ENCODE results near the gene RASSF8.

The RASSF8 gene

DNA sequence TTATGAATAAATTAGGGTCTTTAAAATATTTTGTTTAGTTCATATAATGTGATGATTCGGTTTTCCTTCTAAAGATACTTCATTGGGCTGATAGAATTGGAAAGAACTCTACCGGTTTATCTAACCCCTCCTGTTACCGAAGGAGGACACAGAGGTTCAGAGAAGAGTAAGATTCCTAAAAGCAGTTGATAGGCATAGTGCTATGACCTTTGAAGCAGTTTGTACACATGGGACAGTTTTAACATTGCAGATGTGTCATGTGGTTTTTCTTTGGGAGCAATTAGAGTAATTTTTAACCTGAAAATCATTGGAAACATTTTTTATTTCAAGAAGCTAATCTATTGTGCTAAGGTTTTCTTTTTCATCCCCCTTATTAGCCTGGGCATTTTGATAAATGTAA is 103.5 kb downstream of the RASSF8 start:
- no peak for DNase-seq

DNA sequence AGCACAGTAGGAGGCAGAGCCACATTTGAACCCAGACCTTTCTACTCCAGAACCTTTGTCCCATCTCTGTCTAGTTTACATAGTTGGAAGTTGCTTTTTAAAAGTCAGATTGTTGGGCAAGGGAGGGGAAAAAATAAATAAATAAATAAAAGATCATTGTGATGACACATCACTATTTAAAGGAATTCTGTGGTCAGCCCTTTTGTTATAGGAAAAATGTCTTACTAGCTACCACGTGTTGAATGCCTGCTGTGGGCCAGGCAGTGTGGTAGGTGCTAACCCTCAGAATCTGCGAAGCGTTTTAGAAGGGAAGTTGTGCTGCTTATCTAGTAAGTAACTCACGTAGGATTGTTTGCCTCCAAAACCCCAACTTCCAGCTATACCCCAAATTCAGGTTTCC is 104.1 kb downstream of the RASSF8 start:
- DNase-seq = no peak

DNA sequence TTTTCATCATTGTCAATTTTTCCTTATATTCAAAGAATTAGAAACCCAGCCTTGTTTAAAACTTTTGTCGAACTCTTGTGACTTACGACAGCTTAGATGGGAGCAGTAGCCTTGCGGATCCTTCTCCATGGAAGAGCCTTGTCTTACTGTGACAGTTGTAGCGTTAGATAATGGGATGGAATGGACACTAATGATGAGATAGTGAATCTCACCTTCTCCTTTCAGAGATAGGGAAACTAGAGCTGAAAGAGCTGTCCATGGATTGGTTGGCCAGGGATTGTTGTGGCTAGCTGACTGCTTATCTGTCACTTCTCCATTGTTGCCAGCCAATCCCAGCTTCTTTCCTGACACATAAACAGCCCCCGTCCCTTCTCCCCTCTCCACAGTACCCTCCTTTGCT is 107.0 kb downstream of the RASSF8 start:
- DNase-seq = no peak

DNA sequence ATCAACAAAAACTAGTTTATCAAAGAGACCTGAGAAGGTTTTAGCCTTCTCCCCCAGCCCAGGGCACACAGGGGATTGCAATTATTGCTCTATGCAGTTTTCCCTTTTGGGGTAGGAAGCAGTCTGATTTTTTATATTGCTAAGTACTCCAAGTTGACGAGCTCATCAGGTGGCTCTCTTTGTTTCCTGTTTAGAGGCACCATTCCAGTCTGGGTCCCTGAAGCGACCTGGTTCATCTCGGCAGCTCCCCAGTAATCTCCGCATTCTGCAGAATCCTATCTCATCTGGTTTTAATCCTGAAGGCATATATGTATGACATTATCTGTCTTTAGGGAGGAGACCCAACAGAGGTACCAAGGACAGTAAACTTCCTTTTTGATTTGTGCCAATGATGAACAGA is 110.0 kb downstream of the RASSF8 start:
- no peak for DNase-seq

DNA sequence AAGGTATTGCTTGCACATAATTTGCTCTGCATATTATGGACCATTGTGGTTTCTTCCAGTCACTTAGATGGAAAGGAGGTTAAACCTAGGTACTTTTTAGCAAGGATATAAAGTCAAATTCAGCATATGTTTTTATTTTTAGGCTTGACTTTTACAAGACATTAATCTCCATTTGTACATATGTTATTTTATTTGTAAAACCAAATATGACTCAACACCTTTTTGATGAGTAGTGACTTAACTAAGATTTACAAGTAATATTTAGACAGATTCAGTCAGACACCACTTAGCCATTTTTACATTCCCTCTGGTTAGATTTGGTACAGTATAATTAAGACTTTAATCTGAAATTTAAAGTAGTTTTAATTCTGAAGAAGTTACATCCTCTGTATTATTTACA is 111.3 kb downstream of the RASSF8 start:
- no peak for DNase-seq

DNA sequence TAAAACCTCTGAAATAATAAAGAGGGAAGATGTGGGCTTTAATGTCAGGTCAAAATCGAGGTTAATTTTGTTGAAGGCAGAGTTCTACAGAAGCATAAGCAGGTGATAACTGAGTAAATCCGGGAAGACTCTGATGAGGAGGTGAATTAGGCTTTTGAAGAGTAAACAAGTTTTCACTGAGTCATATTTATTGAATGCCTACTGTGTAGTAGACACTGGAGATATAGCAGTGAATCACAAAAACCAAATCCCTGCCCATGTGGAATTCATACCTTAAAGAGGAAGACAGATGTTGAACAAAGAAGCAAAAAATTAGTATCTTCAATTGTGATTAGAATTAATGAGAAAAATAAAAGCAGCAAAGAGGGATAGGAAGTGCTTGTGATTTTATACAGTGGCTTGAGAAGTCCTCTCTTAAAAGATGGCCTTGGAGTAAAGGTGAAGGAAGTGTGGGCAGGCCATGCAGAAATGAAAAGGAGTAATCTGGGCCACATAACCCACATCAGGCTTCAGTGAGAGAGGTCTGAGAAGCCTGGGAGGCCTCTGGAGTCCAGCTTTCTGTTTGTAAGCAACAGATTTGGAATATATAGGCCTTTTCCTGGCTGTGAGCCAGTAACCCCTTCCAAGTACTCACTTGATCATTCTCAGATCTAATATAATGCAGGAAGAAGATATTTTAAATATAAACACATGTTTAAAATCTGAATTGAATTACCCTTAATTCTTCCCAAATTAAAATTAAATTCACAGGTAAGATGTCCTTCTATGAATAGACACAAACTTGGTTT is 119.6 kb downstream of the RASSF8 start:
- no peak for DNase-seq

DNA sequence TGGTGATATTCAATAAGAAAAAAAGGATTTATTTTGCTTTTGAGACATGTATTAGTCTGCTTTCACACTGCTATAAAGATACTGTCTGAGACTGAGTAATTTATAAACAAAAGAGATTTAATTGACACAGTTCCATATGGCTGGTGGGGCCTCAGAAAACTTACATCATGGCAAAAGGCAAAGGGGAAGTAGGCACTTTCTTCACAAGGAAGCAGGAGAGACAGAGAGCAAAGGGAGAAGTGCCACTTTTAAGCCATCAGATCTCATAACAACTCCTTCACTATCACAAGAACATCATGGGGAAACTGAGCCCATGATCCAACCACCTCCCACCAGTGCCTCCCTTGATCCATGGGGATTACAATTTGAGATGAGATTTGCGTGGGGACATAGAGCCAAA is 122.4 kb downstream of the RASSF8 start:
- no peak for DNase-seq

DNA sequence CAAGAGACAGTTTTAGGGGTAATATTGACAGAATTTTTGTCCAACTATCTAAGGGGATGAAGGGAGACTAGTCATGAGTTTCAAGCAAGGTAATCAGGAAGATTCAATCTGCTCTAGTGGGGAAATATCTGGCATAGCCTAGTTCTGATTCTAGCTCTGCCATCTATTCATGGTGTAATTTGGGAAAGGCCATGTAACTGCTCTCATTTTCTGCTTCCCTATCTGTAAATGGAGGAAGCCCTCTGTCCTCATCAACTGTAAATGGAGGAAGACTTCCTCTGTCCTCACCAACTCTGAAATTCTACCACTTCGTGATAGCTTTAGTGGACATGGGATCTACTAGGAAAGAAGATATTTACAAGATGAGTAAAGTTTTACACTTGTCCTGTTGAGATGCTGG is 128.5 kb downstream of the RASSF8 start:
- no peak for DNase-seq

DNA sequence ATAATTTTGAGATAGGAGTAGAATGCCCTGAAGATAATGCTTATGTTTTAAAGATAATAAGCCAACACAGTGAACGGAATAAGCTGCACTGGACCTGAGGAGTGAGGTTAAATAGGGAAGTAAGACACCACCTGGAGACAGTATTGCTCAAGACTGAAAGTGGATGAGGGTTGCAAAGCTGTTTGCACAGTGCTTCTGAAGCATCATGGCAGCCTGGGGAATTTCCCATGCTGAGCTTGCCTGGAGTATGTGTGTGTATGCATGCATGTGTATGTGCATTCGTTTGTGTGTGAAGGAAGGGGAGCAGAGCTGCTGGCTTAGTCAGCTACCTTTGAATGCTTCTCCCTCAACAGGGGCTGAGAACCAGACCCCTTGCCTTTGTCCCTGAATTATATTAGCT is 130.5 kb downstream of the RASSF8 start:
- no peak for DNase-seq

DNA sequence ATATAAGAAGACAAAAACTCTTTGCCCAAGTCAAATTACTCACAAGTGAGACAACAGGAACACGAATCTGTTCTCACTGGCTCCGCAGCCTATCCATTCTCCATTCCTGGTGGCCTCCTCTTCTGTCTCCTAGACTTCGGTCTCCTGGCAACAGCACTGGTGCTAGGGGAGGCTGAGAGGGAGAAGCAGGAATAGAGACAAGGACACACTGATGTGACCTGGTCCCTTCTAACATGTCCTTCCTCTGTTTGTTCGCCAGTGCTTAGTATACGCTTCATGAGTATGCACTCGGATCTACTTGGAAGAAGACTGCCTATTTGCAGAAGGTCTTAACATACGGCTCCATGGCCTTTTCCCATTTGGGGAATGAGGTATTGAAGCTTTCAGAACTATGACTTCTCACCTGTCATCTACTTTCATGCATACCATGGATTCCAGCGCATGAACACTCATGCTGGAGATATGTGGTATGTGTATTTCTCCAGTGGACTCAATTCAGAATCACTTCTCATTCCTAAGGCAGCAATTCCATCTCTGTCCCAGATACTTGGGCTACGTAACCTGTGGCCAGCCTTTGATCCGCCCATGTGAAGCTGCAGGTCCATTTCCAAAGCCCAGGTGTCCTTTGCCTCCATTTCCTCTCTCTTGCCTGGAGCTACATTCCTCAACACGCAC is 132.5 kb downstream of the RASSF8 start:
- peak; percentile 9 for DNase-seq

DNA sequence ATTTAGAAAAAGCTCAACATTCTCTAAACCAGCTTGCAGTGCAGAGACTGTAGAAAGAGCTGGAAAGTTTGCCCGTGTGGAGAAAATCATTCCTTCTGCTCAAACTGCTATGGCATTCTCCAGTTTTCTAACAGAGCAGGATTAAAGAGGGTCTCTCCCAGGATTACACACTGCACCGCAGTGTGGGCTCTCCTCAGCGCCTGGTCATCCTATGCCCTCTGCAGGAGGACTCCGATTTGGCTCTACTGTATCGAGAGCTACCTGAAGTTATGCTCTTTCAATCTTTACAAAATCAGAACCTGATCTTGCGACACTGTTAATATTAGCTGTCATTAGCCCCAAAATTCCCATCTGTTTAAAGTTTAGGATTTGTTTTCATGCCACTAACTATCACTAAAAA is 133.3 kb downstream of the RASSF8 start:
- peak; percentile 37 for DNase-seq

DNA sequence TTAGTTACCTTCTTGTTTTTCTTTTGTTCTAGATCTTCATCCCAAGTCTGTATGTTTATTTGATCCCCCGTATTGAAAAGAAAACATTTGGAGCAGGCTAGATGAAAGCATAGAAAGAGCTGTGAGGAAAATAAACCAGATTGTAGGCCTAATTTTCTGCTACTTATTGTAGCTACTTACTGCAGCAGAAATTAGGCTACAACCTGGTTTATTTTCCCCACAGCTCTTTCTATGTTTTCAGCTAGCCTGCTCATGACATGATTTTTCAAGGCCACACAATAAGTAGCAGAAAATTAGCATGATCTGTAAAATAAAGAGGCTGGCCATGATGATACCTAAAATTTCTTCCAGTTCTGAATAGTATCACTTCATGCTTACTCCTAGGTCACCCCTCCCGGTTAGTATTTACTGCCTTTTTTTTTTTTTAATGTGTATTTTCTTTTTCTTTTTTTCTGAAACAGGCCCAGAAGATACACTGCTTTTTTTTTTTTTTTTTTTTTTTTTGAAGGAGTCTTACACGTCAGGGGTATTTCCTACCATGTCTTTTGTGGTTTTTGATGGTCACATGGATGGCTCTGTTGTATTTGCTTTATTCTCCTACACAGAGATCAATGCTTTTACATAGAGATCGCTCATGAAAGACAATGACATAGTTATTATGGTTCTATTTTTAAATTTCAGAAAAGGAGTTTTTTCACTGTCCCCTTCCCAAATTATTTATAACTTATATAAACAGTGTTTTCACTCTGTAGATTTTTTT is 134.0 kb downstream of the RASSF8 start:
- DNase-seq = no peak

DNA sequence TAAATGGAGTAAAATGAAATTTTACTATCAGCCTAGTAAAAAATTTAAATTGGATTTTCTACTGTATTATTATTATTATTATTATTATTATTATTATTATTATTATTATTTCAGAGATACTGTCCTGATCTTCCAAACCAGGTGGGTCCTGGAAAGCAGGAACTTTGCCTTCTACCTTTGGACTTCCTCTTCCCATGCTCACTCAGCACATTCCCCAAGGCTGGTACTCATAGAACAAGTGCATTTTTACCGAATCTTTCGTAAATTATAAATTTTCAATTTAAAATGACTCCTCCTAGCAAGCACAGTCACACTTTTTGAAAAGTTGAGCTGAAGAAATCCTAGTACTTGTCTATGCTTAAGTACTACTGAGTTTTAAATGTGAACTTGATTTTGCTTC is 136.7 kb downstream of the RASSF8 start:
- DNase-seq = no peak

DNA sequence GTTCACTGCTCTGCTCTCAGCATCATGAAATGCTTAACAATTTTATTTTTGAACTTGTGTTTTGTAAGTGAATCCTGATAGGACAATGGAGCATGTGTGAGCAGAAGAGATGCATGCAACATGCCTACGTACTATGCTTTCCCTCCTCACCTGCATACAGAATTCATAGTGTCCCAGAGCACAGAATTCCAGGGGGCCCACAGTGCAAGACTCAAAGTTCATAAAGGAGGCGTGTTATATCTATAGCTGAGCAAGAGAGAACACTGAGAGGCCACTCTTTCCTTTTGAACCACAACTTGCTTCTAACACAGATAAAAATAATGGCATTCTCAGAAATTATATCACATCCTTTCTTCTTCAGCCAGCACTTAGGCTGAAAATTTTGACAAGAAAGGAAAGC is 137.6 kb downstream of the RASSF8 start:
- no peak for DNase-seq

DNA sequence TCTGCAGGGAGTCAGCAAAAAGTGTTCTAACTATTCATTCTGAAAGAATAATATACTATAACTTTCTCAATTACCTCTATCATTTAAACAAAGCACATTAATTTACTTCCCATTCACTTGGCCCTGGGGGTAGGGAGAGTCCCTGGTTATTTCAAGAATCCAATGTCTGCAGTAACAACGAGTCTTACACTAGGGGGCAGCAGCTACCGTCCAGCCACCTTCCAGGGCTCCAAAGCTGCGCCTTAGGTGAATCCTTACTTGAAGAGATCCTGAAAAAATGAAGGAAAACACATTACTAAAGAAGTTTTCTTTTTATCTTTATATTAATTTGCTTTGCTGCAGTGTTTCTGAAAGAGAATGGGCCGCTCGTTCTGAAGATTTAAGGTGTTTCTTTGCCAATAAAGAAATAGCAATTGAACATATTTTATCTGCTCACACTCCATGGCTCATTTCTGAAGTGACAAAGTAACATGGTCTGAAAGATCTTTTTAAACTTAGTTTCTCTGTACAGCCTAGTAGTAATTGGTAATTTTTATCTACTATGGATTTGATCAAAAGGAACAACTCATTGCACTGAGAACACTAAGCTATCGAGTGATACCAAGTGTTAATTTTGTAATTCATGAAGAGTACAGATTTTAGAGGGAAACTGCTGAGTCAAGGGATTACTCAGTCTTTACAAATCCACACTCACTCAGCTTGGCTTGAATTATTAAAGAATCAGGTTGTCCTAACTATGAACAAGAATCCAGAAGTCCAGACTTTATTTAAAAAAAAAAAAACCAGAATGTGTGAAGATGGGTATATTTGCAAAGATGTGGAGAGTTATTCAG is 138.8 kb downstream of the RASSF8 start:
- peak; percentile 87 for DNase-seq

DNA sequence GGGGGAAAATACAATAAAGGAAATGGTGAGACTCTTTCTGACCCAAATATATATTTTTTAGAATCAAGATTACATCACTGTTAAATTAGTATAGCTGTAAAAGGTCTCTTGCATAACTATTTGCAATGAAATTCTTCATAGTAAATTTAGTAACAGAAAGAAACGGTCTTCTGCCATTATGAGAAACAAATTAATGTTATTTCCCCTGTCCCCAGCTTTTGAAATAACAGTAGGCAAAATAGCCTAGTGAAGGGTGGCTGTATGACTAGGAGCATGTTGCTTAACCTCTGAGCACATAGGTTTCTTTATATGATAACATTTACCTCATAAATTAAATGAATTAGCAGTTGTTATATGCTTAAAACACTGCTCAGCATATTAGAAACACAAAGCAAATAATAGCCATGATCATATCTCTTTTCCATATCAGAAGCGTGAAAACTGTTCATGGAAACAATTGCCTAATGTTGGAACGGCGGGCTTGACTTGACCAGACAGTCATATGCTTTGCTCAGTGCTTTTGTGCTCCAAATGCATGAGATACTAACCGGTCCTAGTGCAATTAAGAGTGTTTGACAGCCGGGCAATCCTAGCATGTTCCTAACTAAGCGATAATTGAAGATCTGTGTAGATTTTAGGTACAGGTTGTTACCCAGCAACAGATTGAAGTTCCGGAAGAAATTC is 142.3 kb downstream of the RASSF8 start:
- no peak for DNase-seq

DNA sequence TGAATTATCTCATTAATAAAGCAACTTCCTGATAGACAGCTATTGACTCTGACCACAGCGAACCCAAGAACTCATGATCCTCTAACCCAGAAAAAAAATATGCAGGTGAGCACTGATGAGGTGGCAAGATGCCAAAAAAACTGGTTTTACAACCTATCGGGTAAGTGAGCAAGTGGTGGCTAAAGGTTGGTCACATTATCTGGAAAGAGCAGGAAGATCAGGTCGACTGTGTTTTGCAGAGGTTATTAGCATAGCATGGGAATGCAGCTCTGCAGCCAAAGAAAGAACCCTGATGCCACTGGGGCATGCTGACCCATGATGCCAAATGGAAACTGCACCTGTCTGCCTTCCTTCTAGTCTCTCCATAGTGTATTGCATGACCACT is 142.9 kb downstream of the RASSF8 start:
- no peak for DNase-seq

DNA sequence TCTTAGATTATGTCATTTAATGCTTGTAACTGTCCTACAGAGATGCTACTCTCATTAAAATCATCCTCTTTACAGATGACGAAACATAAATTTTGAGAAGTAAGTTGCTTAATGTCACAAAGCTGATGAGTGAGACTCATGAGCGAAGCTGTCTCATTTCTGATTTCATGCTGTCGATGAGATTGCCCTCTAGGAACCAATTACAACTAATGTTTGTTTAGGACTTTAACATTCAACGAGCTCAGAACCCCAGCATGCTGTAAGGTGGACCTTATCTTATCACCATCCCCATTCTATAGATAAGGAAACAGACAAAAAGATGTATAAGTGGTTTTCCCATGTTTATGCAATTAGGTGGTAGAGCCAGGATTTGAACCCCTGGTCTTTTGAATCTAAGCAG is 143.3 kb downstream of the RASSF8 start:
- DNase-seq = no peak

DNA sequence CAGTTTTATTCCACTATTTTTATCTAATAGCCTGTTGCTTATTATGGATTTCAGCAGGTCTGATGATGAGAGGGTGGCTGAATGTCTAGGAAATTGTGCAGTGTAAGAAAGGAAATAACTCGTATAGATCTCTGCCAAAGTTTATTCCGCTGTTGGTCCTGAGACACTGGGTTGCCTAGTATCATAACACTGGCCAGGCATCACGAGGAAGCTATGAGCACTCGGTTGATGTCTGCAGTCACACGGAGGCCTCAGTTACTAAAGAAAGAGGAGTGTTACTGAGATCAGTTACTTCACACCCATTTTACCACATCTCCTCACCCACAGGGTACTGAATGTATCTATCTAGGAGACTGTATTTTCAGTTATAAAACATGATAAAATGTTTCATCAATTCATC is 144.5 kb downstream of the RASSF8 start:
- DNase-seq = no peak

DNA sequence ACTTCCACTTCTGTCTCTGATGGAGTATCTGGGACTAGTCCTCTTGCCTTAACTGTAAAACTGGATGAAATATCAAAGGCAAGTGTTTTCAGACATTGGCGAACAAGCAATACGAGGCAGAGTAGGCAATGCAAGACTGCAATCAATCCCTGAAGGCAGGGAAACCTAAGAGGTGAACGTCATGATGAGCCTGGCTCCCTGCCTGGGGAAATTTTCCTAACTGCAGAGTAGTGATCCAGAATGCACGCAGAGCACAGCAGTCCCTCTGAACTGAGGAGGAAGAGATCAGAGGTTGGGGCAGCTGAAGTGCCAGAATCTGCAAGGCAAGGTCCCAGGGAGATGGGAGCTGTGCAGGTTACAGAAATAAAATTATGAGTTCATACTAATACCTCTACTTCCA is 147.9 kb downstream of the RASSF8 start:
- DNase-seq = no peak

DNA sequence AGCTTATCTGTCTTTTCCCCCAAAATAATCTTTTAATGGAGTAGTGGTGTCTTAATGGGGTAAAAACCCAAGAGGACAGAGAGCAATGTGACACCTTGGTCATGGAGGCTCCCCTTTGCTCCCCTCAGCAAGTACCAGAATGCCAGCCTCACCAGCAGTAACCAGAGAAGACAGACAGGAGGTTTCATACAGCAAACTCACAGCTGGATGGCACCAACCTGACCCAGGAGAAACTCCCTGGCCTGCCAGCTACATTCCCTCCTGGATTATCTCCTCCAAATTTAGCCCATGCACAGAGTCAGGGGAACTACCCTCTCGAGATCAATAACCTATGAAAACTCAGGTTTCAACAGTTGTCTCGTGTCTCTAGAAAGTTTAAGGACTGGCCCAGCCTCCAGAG is 150.4 kb downstream of the RASSF8 start:
- no peak for DNase-seq

DNA sequence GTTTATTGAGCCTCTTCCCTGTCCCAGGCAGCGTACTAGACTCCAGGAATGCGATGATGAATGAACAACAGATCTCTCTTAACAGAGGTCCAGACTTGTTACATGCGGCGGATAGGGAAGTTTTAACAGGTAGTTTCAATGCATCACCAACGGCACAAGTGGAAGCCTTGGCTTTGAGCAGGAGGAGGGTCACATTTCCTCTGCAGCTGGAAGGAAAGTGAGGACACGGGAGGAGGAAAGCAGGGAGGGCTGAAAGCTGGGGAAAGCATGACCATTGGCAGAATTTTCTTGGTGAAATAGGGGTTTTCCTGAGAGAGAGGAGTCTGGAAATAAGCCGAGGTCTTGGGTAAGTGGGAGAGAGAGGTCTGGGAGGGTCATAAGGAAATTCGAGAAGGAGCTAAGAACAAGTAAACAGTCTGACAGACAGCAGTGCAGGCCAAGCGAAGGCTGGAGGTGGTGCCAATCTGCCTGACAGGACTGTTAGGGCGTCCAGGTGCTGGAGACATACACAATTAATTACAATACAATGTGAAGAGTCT is 150.9 kb downstream of the RASSF8 start:
- DNase-seq = no peak

All from midbrain (tissue), 1 donor.